HG03175 (cell line): ENCODE data around the gene PRDX5.

Experiments
- ATAC-seq: cut with Tn5 transposase; IDR thresholded peaks from one replicate; pipeline ENCODE4 v1.9.1; 2021; ENCODE audit warnings: mild to moderate bottlenecking, moderate library complexity; ENCODE audit not compliant: unreplicated experiment

Gene PRDX5

DNA sequence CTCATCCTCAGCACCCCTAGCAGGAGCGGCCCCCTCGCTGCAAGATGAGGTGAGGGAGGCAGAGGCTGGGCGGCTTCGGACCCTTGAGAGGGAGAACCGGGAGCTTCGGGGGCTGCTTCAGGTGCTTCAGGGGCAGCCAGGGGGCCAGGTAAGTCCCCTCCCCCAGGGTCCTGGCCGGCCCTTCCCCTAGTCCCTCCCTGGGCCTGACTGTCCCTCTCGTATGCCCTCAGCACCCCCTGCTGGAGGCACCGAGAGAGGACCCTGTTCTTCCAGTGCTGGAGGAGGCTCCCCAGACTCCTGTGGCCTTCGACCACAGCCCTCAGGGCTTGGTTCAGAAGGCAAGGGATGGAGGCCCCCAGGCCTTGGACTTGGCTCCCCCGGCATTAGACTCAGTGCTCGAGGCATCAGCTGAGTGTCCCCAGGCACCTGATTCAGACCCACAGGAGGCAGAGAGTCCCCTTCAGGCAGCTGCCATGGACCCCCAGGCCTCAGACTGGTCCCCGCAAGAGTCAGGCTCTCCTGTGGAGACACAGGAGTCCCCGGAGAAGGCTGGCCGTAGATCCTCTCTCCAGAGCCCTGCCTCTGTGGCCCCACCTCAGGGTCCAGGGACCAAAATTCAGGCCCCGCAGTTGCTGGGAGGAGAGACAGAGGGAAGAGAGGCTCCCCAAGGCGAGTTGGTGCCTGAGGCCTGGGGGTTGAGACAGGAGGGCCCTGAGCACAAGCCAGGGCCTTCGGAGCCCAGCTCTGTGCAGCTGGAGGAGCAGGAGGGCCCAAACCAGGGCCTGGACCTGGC lies 26.0 kb downstream of the PRDX5 start:
- ATAC-seq = no peak

DNA sequence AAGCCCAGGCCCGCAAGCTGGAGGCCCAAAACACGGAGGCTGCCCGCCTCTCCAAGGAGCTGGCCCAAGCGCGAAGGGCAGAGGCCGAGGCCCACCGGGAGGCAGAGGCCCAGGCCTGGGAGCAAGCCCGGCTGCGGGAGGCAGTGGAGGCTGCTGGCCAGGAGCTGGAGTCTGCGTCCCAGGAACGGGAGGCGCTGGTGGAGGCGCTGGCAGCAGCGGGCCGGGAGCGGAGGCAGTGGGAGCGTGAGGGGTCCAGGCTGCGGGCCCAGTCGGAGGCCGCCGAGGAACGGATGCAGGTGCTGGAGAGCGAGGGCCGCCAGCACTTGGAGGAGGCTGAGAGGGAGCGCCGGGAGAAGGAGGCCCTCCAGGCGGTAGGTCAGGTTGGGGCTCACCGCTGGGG lies 26.9 kb downstream of the PRDX5 start:
- ATAC-seq = no peak

DNA sequence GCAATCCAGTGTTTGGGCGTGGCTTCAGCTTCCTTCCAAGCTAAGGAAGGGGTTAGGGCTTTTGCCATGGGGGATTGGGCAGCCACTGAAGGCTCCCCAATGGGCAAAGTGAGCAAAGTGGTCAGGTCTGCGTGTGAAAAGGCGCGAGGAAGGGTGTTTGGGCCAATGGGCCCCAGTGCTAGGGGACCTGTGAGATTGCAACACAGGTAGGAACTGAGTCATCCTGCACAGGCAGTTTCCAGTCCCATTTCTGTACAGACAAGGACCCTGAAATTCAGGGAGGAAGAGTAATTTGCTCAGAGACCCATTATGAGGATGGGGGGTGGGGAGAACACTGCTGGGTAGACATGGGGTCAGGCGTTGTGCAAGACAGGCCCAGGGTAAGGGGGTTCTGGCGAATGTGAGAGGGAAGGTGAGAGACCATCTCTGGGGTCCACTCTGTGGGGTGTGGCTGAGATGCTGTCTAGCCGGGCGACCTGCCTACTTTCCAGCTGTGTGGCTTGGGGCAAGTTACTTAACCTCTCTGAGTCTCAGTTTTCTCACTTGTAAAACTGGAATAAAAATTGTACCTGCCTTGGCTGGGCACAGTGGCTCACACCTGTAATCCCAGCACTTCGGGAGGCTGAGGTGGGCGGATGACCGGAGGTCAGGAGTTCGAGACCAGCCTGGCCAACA lies 29.4 kb downstream of the PRDX5 start:
- ATAC-seq = no peak

DNA sequence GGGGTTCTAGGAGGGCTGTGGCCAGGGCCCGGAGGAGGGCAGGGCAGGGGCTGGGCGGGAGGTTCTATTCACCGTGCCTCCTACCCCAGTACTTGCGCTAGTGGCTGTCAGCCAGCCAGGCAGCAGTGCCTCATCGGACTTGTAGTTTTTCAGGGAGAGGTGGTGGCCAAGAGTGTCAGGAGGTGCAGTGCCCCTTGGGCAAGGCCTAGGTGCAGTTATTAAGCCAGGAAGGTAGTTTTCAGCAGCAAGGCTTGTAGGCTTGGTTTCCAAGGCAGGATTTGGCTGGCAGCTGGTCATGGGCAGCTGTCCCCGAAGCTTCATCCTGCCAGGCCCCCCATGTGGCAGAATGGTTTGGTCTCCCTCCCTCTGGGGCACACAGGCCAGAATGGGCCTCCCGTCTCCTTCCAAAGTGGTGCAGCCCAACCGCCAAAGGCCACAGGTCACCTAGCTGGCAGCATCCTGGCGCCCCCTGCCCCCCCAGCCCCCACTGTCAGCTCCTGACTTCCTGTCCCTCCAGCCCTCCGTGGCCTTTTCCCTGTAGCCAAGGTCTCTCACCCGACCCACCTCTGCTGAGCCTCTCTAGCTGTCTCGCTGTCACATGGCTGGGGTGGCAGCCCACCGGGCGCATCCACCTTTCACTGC lies 30.6 kb downstream of the PRDX5 start:
- ATAC-seq = no peak

DNA sequence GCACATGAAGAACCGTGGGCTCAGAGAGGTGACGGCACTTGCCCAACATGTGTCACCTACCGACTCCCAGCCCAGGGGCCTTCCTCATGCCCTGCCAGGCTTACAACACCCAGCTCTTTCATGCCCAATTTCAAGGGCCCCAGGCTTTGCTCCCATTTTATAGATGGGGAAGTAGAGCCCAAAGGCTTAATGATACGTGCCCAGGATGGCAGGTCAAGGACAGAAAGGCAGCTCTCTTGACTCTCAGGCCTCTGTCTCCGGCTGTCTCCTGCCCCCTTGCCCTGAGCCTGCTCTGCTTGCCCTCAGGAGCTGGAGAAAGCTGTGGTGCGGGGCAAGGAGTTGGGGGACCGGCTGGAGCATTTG lies 31.1 kb downstream of the PRDX5 start:
- ATAC-seq = no peak

DNA sequence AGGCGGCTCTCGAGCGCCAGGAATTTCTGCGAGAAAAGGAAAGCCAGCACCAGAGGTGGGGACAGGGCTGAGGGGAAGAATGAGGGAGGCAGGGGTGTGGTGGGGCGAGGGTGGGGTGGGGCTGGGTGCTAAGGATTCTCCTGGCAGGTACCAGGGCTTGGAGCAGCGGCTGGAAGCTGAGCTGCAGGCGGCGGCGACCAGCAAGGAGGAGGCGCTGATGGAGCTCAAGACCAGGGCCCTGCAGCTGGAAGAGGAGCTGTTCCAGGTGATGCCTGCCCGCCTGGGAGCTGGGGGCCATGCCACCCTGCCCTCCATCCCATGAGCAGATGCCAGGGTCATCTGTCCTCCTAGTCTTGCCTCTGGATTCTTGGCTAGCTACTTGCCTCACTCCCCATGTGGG lies 31.5 kb downstream of the PRDX5 start:
- no peak for ATAC-seq

DNA sequence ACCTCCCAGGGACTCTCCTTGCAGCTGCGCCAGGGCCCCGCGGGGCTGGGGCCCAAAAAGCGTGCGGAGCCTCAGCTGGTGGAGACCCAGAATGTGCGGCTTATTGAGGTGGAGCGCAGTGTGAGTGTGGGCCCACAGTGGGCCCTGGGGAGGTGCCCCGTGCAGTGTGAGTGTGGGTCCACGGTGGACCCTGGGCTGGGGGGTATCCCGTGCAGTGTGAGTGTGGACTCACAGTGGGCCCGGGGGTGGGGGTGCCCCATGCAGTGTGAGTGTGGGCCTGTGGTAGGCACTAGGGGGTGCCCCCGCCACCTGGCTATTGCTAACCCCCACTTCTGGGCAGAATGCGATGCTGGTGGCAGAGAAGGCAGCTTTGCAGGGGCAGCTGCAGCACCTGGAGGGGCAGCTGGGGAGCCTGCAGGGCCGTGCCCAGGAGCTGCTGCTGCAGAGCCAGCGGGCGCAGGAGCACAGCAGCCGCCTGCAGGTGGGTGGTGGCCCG lies 33.3 kb downstream of the PRDX5 start:
- ATAC-seq = no peak

DNA sequence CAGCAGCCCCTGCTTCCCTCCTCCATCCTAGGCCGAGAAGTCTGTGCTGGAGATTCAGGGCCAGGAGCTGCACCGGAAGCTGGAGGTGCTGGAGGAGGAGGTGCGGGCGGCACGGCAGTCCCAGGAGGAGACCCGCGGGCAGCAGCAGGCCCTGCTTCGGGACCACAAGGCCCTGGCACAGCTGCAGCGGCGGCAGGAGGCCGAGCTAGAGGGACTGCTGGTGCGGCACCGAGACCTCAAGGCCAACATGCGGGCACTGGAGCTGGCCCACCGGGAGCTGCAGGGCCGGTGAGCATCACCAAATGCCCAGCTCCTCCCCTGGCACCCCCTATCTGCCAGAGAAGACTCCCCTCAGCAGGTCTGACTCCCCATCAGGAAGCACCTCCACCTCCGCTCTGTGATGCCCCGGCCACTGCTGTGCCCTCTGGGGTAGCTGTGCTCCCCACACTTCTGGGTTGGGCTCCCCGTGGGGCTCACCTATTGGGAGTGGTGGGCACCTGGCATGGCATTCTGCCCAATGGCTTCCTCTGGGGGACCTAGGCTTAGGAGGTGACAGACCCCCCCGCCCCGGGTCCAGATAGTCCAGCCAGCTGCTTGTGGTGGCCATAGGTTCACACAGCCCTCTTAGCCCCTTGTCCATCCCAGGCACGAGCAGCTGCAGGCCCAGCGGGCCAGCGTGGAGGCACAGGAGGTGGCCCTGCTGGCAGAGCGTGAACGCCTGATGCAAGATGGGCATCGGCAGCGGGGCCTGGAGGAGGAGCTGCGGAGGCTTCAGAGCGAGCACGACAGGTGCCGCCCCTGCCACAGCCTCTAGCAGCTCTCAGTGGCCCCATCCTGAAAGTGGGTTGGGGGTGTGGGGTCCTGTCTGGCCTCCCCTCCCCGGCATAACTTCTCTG lies 34.4 kb downstream of the PRDX5 start:
- ATAC-seq = no peak

DNA sequence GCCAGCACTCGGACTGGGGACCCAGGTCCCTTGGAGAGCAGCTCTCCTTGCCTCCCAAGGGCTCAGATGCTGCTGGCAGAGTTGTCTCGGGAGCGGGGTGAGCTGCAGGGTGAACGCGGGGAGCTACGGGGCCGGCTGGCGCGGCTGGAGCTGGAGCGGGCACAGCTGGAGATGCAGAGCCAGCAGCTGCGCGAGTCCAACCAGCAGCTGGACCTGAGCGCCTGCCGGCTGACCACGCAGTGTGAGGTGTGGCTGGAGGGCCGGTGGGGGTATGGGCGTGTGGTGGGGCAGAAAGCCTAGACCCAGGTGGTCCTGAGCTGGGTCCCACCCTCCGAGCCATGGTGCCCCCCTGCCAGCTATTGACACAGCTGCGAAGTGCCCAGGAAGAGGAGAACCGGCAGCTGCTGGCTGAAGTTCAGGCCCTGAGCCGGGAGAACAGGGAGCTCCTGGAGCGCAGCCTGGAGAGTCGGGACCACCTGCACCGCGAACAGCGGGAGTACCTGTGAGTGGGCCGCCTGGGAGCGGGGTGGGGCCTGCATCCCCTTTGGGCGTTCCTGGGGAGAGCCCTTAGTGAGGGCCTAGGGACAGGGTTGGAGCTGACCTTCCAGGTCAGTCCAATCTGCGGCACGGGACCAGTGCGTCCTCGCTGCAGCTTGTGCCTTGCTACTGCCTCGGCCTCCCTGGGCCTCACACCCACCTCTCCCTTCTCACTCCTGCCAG lies 35.2 kb downstream of the PRDX5 start:
- ATAC-seq = no peak

DNA sequence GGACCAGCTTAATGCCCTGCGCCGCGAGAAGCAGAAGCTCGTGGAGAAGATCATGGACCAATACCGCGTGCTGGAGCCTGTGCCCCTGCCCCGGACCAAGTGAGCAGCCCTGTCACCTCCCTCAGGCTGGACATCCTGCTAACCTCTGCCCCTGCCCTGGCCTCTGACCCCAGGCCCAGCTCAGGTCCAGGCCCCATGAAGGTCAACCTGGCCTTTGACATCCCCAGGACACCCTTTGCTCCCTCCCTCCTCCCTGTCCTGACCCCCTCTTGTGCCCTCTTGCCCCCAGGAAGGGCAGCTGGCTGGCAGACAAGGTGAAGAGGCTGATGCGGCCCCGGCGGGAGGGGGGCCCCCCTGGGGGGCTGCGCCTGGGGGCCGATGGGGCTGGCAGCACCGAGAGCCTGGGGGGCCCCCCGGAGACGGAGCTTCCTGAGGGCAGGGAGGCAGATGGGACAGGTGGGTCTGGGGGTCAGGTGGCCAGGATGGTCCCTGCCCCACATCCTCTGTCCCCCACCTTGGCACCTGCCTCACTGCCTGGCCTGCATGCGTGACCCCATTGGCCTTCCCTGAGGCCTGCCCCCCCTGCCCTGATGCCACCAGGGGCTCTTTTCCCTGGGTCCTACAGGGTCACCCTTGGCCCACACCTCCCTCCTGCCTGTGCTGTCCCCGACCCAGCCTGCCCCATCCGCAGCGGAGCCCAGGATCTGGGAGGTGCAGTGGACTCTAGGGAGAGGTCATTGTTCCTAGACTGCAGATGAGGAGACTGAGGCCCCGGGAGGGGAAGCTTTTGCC lies 36.0 kb downstream of the PRDX5 start:
- no peak for ATAC-seq

DNA sequence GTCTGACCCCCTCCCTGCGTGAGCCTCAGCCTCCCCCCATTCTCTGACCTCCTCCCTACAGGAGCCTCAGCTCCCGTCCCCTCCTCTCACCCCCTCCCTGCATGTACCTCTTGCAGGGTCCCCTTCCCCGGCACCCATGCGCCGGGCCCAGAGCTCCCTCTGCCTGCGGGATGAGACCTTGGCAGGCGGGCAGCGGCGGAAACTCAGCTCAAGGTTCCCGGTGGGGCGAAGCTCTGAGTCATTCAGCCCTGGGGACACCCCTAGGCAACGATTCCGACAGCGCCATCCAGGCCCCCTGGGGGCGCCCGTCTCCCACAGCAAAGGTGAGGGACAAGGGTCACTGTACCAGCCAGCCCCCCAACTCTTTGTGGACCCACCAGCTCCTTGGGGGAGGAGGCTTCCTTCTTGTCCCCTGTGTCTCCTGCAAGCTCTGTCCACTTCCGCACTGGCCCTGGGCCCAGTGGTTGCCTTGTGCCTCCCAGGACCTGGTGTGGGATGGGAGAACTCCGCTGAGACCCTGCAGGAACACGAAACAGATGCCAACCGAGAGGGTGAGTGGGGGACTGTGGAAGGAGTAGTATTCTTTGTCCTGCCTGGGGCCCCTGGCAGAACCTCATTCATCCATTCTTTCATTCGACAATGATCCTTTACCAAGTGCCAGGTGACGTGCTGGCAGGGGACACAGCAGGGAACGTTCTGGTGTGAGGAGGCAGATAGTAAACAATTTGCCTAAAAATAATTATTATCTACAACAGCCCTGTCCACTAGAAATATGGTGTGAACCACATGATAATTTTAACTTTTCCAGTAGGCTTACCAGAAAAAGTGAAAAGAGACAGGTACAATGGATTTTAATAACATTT lies 37.4 kb downstream of the PRDX5 start:
- no peak for ATAC-seq

DNA sequence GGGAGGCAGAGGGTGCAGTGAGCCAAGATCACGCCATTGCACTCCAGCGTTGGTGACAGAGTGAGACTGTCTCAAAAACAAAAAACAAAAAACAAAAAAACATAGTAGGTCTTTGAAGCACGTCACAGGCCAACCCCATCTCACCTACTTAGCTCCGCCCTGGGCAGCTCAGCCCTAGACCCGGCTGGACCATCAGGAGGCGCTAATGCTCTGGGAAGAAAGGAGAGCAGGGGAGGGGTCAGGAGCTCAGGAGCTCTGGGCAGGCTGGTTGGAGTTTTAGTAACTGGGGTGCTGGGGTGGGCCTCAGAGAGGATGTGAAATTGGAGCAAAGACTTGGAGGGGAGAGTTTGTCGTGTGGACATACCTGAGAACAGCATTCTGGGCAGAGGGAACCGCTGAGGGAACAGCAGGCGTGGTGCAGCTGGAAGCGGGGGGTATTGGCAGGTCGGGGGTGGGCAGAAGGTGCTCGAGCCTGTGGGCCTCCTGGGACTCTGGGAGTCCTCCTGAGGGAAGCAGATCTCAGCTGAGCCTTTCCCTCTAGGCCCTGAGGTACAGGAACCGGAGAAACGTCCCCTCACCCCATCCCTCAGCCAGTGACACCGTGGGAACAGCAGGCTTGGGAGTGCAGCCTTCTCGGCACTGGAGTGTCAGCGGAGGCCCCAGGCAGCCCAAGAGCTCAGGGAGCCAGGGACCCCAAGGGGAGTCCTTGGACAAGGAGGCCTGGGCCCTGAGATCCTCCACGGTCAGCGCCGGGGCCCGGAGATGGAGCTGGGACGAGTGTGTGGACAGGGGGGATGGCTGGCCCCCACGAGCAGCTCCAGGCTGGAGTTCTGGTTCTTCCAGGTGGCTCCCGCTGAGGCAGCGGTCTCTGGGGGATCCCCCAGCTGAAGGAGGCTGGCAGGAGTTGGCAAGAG lies 38.8 kb downstream of the PRDX5 start:
- ATAC-seq = no peak

DNA sequence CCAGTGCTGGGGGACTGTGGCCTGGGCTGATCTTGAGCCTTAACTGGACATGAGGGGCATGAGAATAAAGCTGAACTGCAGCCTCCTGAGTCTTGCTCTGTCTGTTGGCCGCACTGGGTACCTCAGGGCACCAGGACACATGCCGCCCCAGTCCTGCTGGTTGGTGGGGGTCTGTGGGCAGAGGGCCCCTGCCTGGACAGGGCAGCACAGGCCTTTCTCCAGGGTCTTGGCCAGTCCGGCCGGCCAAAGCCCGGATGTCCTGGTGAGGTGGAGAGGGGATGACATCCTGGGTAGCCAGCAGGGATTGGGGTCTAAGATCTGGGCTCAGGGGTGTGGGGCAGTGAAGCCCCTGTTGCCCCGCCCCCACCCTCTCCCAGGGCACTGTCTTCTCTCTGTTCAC lies 39.5 kb downstream of the PRDX5 start:
- no peak for ATAC-seq

DNA sequence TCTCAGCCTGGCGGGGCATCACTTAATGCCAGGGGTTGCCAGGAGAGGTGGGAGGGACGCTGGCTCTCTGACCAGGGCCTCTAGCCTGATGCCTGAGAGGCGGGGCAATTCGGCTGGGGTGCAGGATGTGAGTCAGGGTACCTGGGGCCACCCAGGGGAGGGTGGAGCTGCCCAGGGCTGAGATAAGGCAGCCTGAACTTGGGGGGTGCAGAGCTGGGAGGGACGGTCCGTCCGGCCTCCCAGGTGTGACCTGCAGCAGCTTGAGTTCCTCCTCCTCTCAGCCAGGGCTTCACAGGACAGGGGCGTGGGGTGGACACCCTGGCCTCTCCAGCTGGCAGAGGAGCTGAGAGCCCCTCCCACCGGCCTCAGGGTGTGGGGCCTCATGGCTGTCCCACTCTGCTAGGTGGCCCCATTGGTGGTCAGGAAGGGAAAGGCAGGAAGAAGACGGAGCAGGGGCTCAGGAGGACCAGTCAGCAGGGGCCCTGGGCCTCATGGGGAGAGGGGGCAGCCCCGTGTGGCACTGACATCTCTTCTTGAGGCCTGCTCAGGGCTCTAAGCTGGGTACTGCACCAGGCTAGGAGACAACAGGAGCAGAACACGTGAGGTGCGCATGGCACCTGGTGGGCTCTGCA lies 40.1 kb downstream of the PRDX5 start:
- no peak for ATAC-seq

DNA sequence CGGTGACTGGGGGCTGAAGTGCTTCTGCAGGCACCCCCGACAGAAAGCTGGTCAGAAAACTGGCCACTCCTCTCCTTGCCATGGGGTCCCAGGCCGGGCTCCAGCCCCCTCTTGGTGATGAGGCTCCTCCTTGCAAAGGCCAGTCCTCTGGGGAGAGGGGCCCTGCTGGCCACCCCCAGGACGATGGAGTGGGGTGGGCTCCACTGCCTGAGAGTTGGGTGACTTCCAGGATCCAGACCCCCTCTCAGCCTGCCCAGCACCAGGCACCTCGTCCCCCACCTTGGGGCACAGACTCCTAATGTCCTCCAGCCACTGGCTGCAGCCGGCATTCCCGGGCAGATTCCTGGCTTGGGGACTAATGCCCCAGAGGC lies 40.6 kb downstream of the PRDX5 start:
- no peak for ATAC-seq

DNA sequence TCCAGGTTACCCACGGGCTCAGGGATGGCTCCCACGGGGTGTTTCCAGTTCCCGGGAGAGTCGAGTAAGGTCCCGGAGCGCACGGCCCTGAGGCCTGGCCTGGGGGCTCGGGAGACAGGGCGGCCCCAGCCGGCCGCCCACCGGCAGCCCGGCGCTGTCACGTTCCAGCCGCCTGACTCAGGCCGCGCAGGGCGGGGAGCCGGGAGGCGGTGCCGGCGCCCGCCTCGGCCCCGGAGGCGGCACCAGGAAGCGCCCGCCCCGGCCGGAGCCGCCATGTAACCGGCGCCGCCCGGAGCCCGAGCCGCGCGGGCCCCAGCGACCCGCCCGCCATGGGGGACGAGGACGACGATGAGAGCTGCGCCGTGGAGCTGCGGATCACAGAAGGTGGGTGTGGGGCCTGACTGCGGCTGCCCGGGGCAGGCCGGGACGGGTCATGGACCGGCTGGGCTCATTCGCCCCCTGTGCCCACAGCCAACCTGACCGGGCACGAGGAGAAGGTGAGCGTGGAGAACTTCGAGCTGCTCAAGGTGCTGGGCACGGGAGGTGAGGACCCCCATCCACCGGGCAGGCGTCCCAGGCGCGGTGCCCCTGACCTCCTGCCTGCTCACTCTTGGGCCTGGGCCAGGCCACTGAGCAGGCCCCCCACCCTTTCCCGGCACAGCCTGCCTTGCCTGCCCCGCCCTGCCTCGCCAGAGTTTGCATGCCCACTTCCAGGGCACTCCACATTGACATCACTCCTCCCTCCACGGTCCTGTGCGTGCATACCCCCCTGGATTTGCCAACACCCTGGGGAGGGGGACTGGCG lies 41.2 kb downstream of the PRDX5 start, which contains the start of gene RPS6KA4:
RPS6KA4 (plus strand) TSS at position 256 of the 805 bp plus-strand sequence; CDS start at position 330, 74 bp downstream.
- ATAC-seq = peak; percentile 68
